GM23338 (cell line): ENCODE results near the gene SH3TC2. TPM values are rescaled to one million over a fixed set of nuclear protein-coding genes. Genes with fewer than 3 reads are reported as not detected.
A peak's percentile ranks its signal among the peaks of the same experiment; 100 is the strongest.

Experiments
- ATAC-seq: fragments of 200-7000 bp; cut with Tn5 transposase; 3 replicates; pipeline ENCODE4 v1.9.1; 2020
- DNase-seq: peaks from one replicate; pipeline ENCODE4 v3.0.0-alpha.2; 2015; ENCODE audit warnings: low spot score
- H2AFZ ChIP-seq: fragments of 200-600 bp; sonication (generic); 2 replicates; pipeline ENCODE4 v1.8.0; 2016; ENCODE audit warnings: antibody characterized with exemption, mild to moderate bottlenecking, moderate library complexity
- H3F3A ChIP-seq: fragments of 200-600 bp; sonication (generic); replicated peaks from 2 replicates; pipeline ENCODE4 v1.8.0; 2017; ENCODE audit warnings: antibody characterized with exemption, mixed run types, low read depth
- H3K27ac ChIP-seq: fragments of 200-600 bp; sonication (generic); 2 replicates; pipeline ENCODE4 v1.6.1; 2016; ENCODE audit warnings: low read depth
- H3K27me3 ChIP-seq: fragments of 200-600 bp; sonication (generic); 2 replicates; pipeline ENCODE4 v1.8.0; 2016; ENCODE audit warnings: mild to moderate bottlenecking, mixed run types, moderate library complexity; ENCODE audit not compliant: insufficient read depth
- H3K36me3 ChIP-seq: fragments of 200-600 bp; sonication (generic); 2 replicates; pipeline ENCODE4 v1.8.0; 2016; ENCODE audit warnings: mild to moderate bottlenecking; ENCODE audit not compliant: insufficient read depth
- H3K4me1 ChIP-seq: fragments of 200-600 bp; sonication (generic); 2 replicates; pipeline ENCODE4 v1.8.0; 2016; ENCODE audit warnings: mild to moderate bottlenecking, moderate library complexity; ENCODE audit not compliant: insufficient read depth
- H3K4me2 ChIP-seq: fragments of 200-600 bp; sonication (generic); 2 replicates; pipeline ENCODE4 v1.7.1; 2017; ENCODE audit warnings: mixed run types
- H3K4me3 ChIP-seq: fragments of 200-600 bp; sonication (generic); 2 replicates; pipeline ENCODE4 v1.6.1; 2016; ENCODE audit warnings: mixed run types
- H3K79me2 ChIP-seq: fragments of 200-600 bp; sonication (generic); replicated peaks from 2 replicates; pipeline ENCODE4 v1.8.0; 2017; ENCODE audit warnings: mild to moderate bottlenecking; ENCODE audit not compliant: insufficient read depth
- H3K9me2 ChIP-seq: fragments of 200-600 bp; sonication (generic); 2 replicates; pipeline ENCODE4 v1.8.0; 2017; ENCODE audit not compliant: insufficient read depth
- H4K20me1 ChIP-seq: fragments of 200-600 bp; sonication (generic); replicated peaks from 2 replicates; pipeline ENCODE4 v1.8.0; 2017; ENCODE audit warnings: mild to moderate bottlenecking; ENCODE audit not compliant: insufficient read depth
- H3K27ac Mint-ChIP-seq: 2 replicates; pipeline ENCODE4 v1.8.0; 2020; ENCODE audit warnings: inconsistent platforms, mild to moderate bottlenecking, moderate library complexity, mixed read lengths
- H3K27me3 Mint-ChIP-seq: 3 replicates; pipeline ENCODE4 v1.8.0; 2022; ENCODE audit warnings: low read depth, mild to moderate bottlenecking, moderate library complexity, mixed read lengths, inconsistent platforms; ENCODE audit not compliant: insufficient read depth, poor library complexity
- H3K36me3 Mint-ChIP-seq: 3 replicates; pipeline ENCODE4 v1.8.0; 2021; ENCODE audit warnings: low read depth, mild to moderate bottlenecking, inconsistent platforms, moderate library complexity, mixed read lengths
- H3K4me1 Mint-ChIP-seq: 3 replicates; pipeline ENCODE4 v1.8.0; 2020; ENCODE audit warnings: mild to moderate bottlenecking, inconsistent platforms, mixed read lengths
- H3K4me3 Mint-ChIP-seq: 3 replicates; pipeline ENCODE4 v1.8.0; 2021; ENCODE audit warnings: moderate library complexity, mild to moderate bottlenecking, inconsistent platforms, mixed read lengths
- H3K9me3 Mint-ChIP-seq: 3 replicates; pipeline ENCODE4 v1.8.0; 2020; ENCODE audit warnings: moderate library complexity, mild to moderate bottlenecking, inconsistent platforms, mixed read lengths
- CREB1 ChIP-seq: fragments of 250-450 bp; sonication (Bioruptor Pico); IDR thresholded peaks from 2 replicates; pipeline ENCODE4 v1.5.0; 2020; ENCODE audit warnings: low read depth, mild to moderate bottlenecking, moderate library complexity
- CTCF ChIP-seq, 2 experiments: fragments of 200-600 bp in 1 of 2; sonication (generic) in 1 of 2; conservative IDR thresholded peaks; 2 replicates each; pipeline versions ENCODE4 v1.5.1 to v1.6.1; 2016 to 2017; ENCODE audit warnings: antibody characterized with exemption in 2 of 2, low read depth in 2 of 2, mild to moderate bottlenecking in 2 of 2, moderate library complexity in 1 of 2
- ETS1 ChIP-seq: IDR thresholded peaks from 2 replicates; pipeline ENCODE4 v1.6.1; 2016; ENCODE audit warnings: antibody characterized with exemption
- EZH2 ChIP-seq: fragments of 200-600 bp; sonication (generic); IDR thresholded peaks from one replicate; pipeline ENCODE4 v1.8.0; 2017; ENCODE audit warnings: antibody characterized with exemption, mild to moderate bottlenecking, low read depth; ENCODE audit not compliant: unreplicated experiment
- EZH2phosphoT487 ChIP-seq: fragments of 200-600 bp; sonication (generic); IDR thresholded peaks from one replicate; pipeline ENCODE4 v1.8.1; 2018; ENCODE audit warnings: antibody characterized with exemption; ENCODE audit not compliant: unreplicated experiment
- JUNB ChIP-seq: IDR thresholded peaks from one replicate; pipeline ENCODE4 v1.6.1; 2016; ENCODE audit warnings: antibody characterized with exemption; ENCODE audit not compliant: unreplicated experiment
- NANOG ChIP-seq: IDR thresholded peaks from 2 replicates; pipeline ENCODE4 v1.6.1; 2016; ENCODE audit warnings: antibody characterized with exemption, borderline replicate concordance
- POLR2AphosphoS5 ChIP-seq: IDR thresholded peaks from 2 replicates; pipeline ENCODE4 v1.6.1; 2016; ENCODE audit warnings: antibody characterized with exemption, low read depth
- STAT1 ChIP-seq: IDR thresholded peaks from one replicate; pipeline ENCODE4 v1.6.1; 2016; ENCODE audit warnings: antibody characterized with exemption; ENCODE audit not compliant: unreplicated experiment
- ZNF114 ChIP-seq: fragments of 250-450 bp; sonication (Bioruptor Pico); IDR thresholded peaks from 2 replicates; pipeline ENCODE4 v1.5.0; 2020; ENCODE audit warnings: mild to moderate bottlenecking, moderate library complexity
- ZNF331 ChIP-seq: fragments of 250-450 bp; sonication (Bioruptor Pico); IDR thresholded peaks from 2 replicates; pipeline ENCODE4 v1.5.0; 2020; ENCODE audit warnings: low read depth, mild to moderate bottlenecking, moderate library complexity
- ZNF462 ChIP-seq: fragments of 250-450 bp; sonication (Bioruptor Pico); IDR thresholded peaks from 2 replicates; pipeline ENCODE4 v1.5.0; 2020; ENCODE audit warnings: mild to moderate bottlenecking, moderate library complexity
- polyA plus RNA-seq: library from polyadenylated mRNA; unstranded; fragments of >200 nt; fragmentation: Nextera tagmentation; extraction: Ambion mirVana; gene quantifications from 2 replicates; pipeline ENCODE4 v1.2.1, GENCODE V29; 2016
- total RNA-seq: library from RNA; depleted of rRNA; stranded (reverse); fragments of >200 nt; shearing (Covaris generic); gene quantifications from 2 replicates; pipeline ENCODE4 v1.2.3, GENCODE V29; 2014
- TF ChIP-seq, protein P1 (sequence below): IDR thresholded peaks from one replicate; pipeline ENCODE4 v1.6.1; 2018; ENCODE audit warnings: antibody characterized with exemption; ENCODE audit not compliant: unreplicated experiment

The SH3TC2 gene
- total and polyA plus RNA-seq, 2 experiments from 2014 or later: 0.10 to 0.17 TPM

DNA sequence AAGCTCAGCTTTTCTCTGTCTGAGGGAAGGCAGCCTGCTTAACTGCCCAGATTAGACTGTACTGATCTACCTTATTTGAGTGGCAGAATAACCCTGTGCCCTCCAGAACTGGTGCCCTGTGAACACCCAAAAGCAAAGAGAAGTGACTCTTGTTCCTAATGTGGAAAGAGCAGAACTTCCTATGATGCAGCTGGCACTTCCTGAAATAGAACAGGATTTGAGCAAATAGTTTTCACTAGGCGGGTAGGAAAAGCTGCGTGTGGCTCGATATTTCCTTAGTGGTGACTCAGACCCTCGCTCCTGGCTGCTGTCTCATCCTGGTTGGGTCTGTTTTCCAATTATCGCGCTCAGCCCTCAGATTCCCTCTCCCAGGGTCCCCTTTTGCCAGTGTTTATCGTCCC is 89.9 kb downstream of the SH3TC2 start:
- no peaks in the 10 kb centered on the region for H3F3A ChIP-seq
- H4K20me1 ChIP-seq: 0 out of 2 replicates have a peak, but pooled peaks cover 3% of the 10 kb centered on the region
- H3K36me3 ChIP-seq: no peaks in the 10 kb centered on the region
- no peaks in the 10 kb centered on the region for H3K27me3 ChIP-seq
- no peak overlapping the region for H3K4me3 Mint-ChIP-seq
- TF ChIP-seq EZH2 (no peak), ZNF331 (CRISPR knock-in tag) (no peak), ZNF114 (CRISPR knock-in tag) (no peak), ETS1 (no peak), JUNB (no peak), NANOG (no peak), ZNF462 (no peak), CTCF (conservative IDR thresholded peaks at IDR 0.05; ENCODE audit: low read depth in 2 of 2) (no peak), EZH2phosphoT487 (no peak), STAT1 (no peak), POLR2AphosphoS5 (no peak), CREB1 (no peak)
- TF ChIP-seq, protein P1, sequence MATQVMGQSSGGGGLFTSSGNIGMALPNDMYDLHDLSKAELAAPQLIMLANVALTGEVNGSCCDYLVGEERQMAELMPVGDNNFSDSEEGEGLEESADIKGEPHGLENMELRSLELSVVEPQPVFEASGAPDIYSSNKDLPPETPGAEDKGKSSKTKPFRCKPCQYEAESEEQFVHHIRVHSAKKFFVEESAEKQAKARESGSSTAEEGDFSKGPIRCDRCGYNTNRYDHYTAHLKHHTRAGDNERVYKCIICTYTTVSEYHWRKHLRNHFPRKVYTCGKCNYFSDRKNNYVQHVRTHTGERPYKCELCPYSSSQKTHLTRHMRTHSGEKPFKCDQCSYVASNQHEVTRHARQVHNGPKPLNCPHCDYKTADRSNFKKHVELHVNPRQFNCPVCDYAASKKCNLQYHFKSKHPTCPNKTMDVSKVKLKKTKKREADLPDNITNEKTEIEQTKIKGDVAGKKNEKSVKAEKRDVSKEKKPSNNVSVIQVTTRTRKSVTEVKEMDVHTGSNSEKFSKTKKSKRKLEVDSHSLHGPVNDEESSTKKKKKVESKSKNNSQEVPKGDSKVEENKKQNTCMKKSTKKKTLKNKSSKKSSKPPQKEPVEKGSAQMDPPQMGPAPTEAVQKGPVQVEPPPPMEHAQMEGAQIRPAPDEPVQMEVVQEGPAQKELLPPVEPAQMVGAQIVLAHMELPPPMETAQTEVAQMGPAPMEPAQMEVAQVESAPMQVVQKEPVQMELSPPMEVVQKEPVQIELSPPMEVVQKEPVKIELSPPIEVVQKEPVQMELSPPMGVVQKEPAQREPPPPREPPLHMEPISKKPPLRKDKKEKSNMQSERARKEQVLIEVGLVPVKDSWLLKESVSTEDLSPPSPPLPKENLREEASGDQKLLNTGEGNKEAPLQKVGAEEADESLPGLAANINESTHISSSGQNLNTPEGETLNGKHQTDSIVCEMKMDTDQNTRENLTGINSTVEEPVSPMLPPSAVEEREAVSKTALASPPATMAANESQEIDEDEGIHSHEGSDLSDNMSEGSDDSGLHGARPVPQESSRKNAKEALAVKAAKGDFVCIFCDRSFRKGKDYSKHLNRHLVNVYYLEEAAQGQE: no peak
- H3K27me3 Mint-ChIP-seq: peaks cover 2% of the 10 kb centered on the region
- peaks cover 31% of the 10 kb centered on the region for H3K4me1 Mint-ChIP-seq
- no peak overlapping the region for H3K27ac Mint-ChIP-seq
- ATAC-seq (no peak), DNase-seq (no peak)
- no peaks in the 10 kb centered on the region for H3K36me3 Mint-ChIP-seq
- H3K9me3 Mint-ChIP-seq: no peaks in the 10 kb centered on the region
- H3K4me1 ChIP-seq: peaks cover 9% of the 10 kb centered on the region
- H3K9me2 ChIP-seq: no peaks in the 10 kb centered on the region
- no peak overlapping the region for H3K4me2 ChIP-seq
- no peaks in the 10 kb centered on the region for H3K79me2 ChIP-seq
- no peak overlapping the region for H3K27ac ChIP-seq
- H2AFZ ChIP-seq: peak overlapping the region; percentile 66
- H3K4me3 ChIP-seq: no peak overlapping the region
